PC-3 (cell line): ENCODE results near the gene SEC16A. TPM values are rescaled to one million over a fixed set of nuclear protein-coding genes. Genes with fewer than 3 reads are reported as not detected.

Source experiments
- ATAC-seq: fragments of 200-7000 bp; cut with Tn5 transposase; 2 replicates; pipeline ENCODE4 v1.9.1; 2020; ENCODE audit warnings: mild to moderate bottlenecking, moderate library complexity
- BruUV-seq: library from RNA; stranded (reverse); fragments of 400-500 nt; replicated peaks from 2 replicates; lab custom pipeline; 2021; lab: Mats Ljungman, UMichigan
- CTCF ChIA-PET: fragments of 300-600 bp; sonication (Branson Sonifier 250); formaldehyde crosslinking; loops from one replicate; lab custom pipeline; 2022; ENCODE audit warnings: antibody characterized with exemption; lab: Charles Lee
- POLR2A ChIA-PET: fragments of 300-600 bp; sonication (Branson Sonifier 250); formaldehyde crosslinking; loops from one replicate; lab custom pipeline; 2022; ENCODE audit warnings: antibody characterized with exemption; ENCODE audit not compliant: unreplicated experiment; lab: Charles Lee
- DNase-seq: peaks from one replicate; pipeline ENCODE4 v3.0.0-alpha.2; 2015
- H2AFZ ChIP-seq: fragments of 300-600 bp; sonication (generic); 2 replicates; pipeline ENCODE4 v1.6.0; 2016; ENCODE audit warnings: antibody characterized with exemption, low read length
- H3F3A ChIP-seq: fragments of 300-600 bp; sonication (generic); one replicate; pipeline ENCODE4 v1.6.0; 2017; ENCODE audit warnings: antibody characterized with exemption, low read length, control low read depth, mild to moderate bottlenecking; ENCODE audit not compliant: unreplicated experiment
- H3K27ac ChIP-seq: fragments of 300-600 bp; sonication (generic); 2 replicates; pipeline ENCODE4 v1.5.1; 2016; ENCODE audit warnings: mild to moderate bottlenecking, low read length
- H3K27me3 ChIP-seq: fragments of 300-600 bp; sonication (generic); 2 replicates; pipeline ENCODE4 v1.6.1; 2016; ENCODE audit warnings: low read length, mixed read lengths
- H3K36me3 ChIP-seq: fragments of 300-600 bp; sonication (generic); 2 replicates; pipeline ENCODE4 v1.6.1; 2016; ENCODE audit warnings: low read depth, mixed run types, low read length, mixed read lengths
- H3K4me1 ChIP-seq: fragments of 300-600 bp; sonication (generic); 2 replicates; pipeline ENCODE4 v1.5.1; 2016; ENCODE audit warnings: low read length; ENCODE audit not compliant: insufficient read depth
- H3K4me2 ChIP-seq: fragments of 300-600 bp; sonication (generic); 2 replicates; pipeline ENCODE4 v1.6.0; 2016; ENCODE audit warnings: low read length
- H3K4me3 ChIP-seq: fragments of 300-600 bp; sonication (generic); 2 replicates; pipeline ENCODE4 v1.5.1; 2016; ENCODE audit warnings: mild to moderate bottlenecking, low read length, mixed read lengths
- H3K79me2 ChIP-seq: fragments of 300-600 bp; sonication (generic); 2 replicates; pipeline ENCODE4 v1.6.1; 2017; ENCODE audit warnings: low read length, mixed read lengths
- H3K9ac ChIP-seq: fragments of 300-600 bp; sonication (generic); 2 replicates; pipeline ENCODE4 v1.6.0; 2016; ENCODE audit warnings: mild to moderate bottlenecking, low read length
- H3K9me2 ChIP-seq: fragments of 300-600 bp; sonication (generic); replicated peaks from 2 replicates; pipeline ENCODE4 v1.6.1; 2016; ENCODE audit warnings: mixed run types, low read length, mixed read lengths
- H3K9me3 ChIP-seq: fragments of 300-600 bp; sonication (generic); 2 replicates; pipeline ENCODE4 v1.6.1; 2016; ENCODE audit warnings: low read length, mixed read lengths
- H4K20me1 ChIP-seq: fragments of 300-600 bp; sonication (generic); 2 replicates; pipeline ENCODE4 v1.6.1; 2016; ENCODE audit warnings: low read length, mixed read lengths
- EZH2 ChIP-seq: fragments of 300-600 bp; sonication (generic); IDR thresholded peaks from one replicate; pipeline ENCODE4 v1.6.1; 2017; ENCODE audit warnings: antibody characterized with exemption, mild to moderate bottlenecking, low read length; ENCODE audit not compliant: unreplicated experiment
- EZH2phosphoT487 ChIP-seq: fragments of 300-600 bp; sonication (generic); IDR thresholded peaks from 2 replicates; pipeline ENCODE4 v1.6.1; 2018; ENCODE audit warnings: mild to moderate bottlenecking, antibody characterized with exemption, low read length, borderline replicate concordance
- intact Hi-C: fragments of 100-400 bp; cut with micrococcal nuclease; formaldehyde crosslinking; loops from 2 replicates; pipeline ENCODE4 v1.9.0; 2023
- total RNA-seq: library from RNA; depleted of rRNA; stranded (reverse); fragments of >200 nt; gene quantifications from 2 replicates; pipeline ENCODE4 v1.2.3, GENCODE V29; 2014
- TF ChIP-seq, protein P1 (sequence below): fragments of 300-600 bp; sonication (generic); conservative IDR thresholded peaks from 2 replicates; pipeline ENCODE4 v1.5.1; 2017; ENCODE audit warnings: antibody characterized with exemption, low read depth, mild to moderate bottlenecking, low read length

SEC16A gene
- total RNA-seq, 1 experiment from 2014 or later = 28.3 TPM

DNA sequence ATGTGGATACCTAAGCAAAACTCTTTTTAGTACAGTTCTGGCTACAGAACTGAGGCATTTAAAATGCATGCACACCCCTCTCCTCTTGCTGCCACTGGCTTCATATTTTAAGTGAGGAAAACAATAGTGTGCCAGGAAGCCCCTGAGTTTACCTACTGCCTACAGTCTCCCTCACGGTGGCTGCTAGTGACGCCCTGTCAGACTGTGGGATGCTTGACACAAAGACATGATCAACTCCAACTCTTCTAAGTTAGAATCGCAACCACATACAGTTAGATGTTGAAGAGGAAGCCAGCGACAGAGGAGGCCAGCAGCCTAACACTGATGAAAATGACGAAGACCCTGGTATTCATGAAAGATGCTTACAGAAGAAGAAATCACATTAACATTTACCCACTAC is 1.3 kb downstream of the SEC16A start:
- CTCF ChIA-PET = no interaction called here
- H3K9me2 ChIP-seq = no peaks in the 10 kb centered on the region
- H4K20me1 ChIP-seq = peaks cover 24% of the 10 kb centered on the region
- TF ChIP-seq EZH2 (no peak), EZH2phosphoT487 (no peak)
- TF ChIP-seq, protein P1, sequence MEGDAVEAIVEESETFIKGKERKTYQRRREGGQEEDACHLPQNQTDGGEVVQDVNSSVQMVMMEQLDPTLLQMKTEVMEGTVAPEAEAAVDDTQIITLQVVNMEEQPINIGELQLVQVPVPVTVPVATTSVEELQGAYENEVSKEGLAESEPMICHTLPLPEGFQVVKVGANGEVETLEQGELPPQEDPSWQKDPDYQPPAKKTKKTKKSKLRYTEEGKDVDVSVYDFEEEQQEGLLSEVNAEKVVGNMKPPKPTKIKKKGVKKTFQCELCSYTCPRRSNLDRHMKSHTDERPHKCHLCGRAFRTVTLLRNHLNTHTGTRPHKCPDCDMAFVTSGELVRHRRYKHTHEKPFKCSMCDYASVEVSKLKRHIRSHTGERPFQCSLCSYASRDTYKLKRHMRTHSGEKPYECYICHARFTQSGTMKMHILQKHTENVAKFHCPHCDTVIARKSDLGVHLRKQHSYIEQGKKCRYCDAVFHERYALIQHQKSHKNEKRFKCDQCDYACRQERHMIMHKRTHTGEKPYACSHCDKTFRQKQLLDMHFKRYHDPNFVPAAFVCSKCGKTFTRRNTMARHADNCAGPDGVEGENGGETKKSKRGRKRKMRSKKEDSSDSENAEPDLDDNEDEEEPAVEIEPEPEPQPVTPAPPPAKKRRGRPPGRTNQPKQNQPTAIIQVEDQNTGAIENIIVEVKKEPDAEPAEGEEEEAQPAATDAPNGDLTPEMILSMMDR = no peak
- peaks cover 7% of the 10 kb centered on the region; the same call in 1 of the 2 replicates for H3K4me1 ChIP-seq
- no peaks in the 10 kb centered on the region for H3K9me3 ChIP-seq
- H3K79me2 ChIP-seq = peaks cover 62% of the 10 kb centered on the region
- H3K36me3 ChIP-seq = peaks cover 15% of the 10 kb centered on the region
- intact Hi-C loops = loop anchor here (10.0 kb wide), 1 partner anchor 63 kb away; the partner anchor contains the start of gene NOTCH1
- peak; percentile 1 for DNase-seq
- H3K9ac ChIP-seq = peak overlapping the region; percentile 96
- H3K4me3 ChIP-seq = peak overlapping the region; percentile 99
- POLR2A ChIA-PET = no interaction called here
- no TSS peak for BruUV-seq
- no peaks in the 10 kb centered on the region for H3K27me3 ChIP-seq
- peak overlapping the region; percentile 96 for H3K4me2 ChIP-seq
- H3F3A ChIP-seq = no peaks in the 10 kb centered on the region
- H3K27ac ChIP-seq = no peak overlapping the region
- ATAC-seq = no peak
- no peak overlapping the region for H2AFZ ChIP-seq

DNA sequence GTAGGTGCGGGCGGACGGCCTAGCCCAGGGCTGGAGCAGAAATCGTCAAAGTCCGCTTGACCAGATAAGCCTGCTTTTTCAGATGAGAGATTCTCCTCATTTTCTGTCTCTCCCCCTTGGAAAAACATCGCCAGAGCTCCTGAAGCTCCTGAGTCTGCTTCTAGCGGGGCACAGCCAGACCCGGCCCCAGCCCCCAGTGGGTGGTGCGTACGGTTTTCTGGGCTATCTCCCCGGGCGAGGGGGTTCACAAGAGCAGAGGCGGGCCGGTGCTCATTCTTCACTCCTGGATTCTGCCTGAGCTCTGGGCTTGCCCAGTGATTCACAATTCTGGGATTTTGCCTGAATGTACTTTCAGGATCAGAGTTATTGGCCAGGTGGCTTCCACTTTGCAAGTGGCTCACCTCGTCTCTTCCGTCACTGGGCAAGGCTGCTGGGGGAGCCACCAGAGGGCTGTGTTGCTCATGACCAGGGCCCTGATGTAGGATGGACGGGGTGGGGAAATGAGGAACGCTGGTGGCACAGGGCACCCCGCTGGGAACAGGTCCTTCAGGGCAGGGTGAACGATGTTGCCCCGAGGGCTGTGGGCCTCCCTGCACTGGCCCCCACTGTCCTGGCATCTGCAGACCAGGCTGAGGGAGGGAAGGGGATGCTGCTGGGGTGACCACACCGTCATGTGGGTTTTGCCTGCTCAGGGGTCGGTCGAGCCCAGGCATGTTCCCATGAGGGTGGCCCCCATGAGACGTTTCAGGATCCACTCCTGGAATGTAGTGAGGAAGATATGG is 6.3 kb downstream of the SEC16A start:
- H3K4me3 ChIP-seq = no peak overlapping the region
- no peaks in the 10 kb centered on the region for H3K9me2 ChIP-seq
- POLR2A ChIA-PET = no interaction called here
- no peak overlapping the region for H2AFZ ChIP-seq
- H3K27ac ChIP-seq = no peak overlapping the region
- ATAC-seq = no peak
- CTCF ChIA-PET = no interaction called here
- no peak for TF ChIP-seq EZH2phosphoT487
- no peak for TF ChIP-seq EZH2
- TF ChIP-seq, protein P1 = no peak
- peaks cover 83% of the 10 kb centered on the region for H3K79me2 ChIP-seq
- H3K4me1 ChIP-seq = peaks cover 3% of the 10 kb centered on the region; the same call in 1 of the 2 replicates
- peaks cover 23% of the 10 kb centered on the region for H3K36me3 ChIP-seq
- no peak for DNase-seq
- no peaks in the 10 kb centered on the region for H3K9me3 ChIP-seq
- no peaks in the 10 kb centered on the region for H3K27me3 ChIP-seq
- intact Hi-C loops = no loop called here
- H4K20me1 ChIP-seq = peaks cover 16% of the 10 kb centered on the region
- no TSS peak for BruUV-seq
- H3K9ac ChIP-seq = no peak overlapping the region
- no peaks in the 10 kb centered on the region for H3F3A ChIP-seq
- H3K4me2 ChIP-seq = no peak overlapping the region
